Spinal cord (tissue), 10 donors: ENCODE measurements around the gene RASSF5. TPM values are rescaled to one million over a fixed set of nuclear protein-coding genes. Genes with fewer than 3 reads are reported as not detected.
A peak's percentile ranks its signal among the peaks of the same experiment; 100 is the strongest.

Source experiments
- DNase-seq, 6 donors: peaks; one replicate each; pipeline versions ENCODE4 v3.0.0 to v3.0.0-alpha.2; 2013 to 2015; ENCODE audit warnings: low spot score in 6 of 6, low read depth in 4 of 6
- H3K27ac ChIP-seq: one replicate; pipeline ENCODE4 v1.5.1; 2013; ENCODE audit warnings: low read depth, low read length, control low read depth
- H3K27me3 ChIP-seq: one replicate; pipeline ENCODE4 v1.6.1; 2013; ENCODE audit warnings: low read length; ENCODE audit not compliant: control insufficient read depth, insufficient read depth
- H3K36me3 ChIP-seq: one replicate; pipeline ENCODE4 v1.6.1; 2013; ENCODE audit warnings: low read length; ENCODE audit not compliant: control insufficient read depth, insufficient read depth
- H3K4me1 ChIP-seq: one replicate; pipeline ENCODE4 v1.6.1; 2013; ENCODE audit warnings: low read length; ENCODE audit not compliant: control insufficient read depth, insufficient read depth
- H3K4me3 ChIP-seq: one replicate; pipeline ENCODE4 v1.5.1; 2013; ENCODE audit warnings: low read depth, low read length, control low read depth
- H3K9me3 ChIP-seq: one replicate; pipeline ENCODE4 v1.6.1; 2013; ENCODE audit warnings: low read length; ENCODE audit not compliant: control insufficient read depth, insufficient read depth
- WGBS: methylation state at CpG from one replicate; pipeline ENCODE4 v1.1.5; 2013; ENCODE audit warnings: missing lambda C conversion rate; ENCODE audit not compliant: insufficient coverage; 5-methylcytosine and 5-hydroxymethylcytosine counted together
- polyA plus RNA-seq, 2 donors: library from polyadenylated mRNA; unstranded; fragments of 120-200 nt; gene quantifications; one replicate each; pipeline ENCODE4 v1.2.1, GENCODE V29; 2013; ENCODE audit not compliant: insufficient read length in 2 of 2
- total RNA-seq, 2 donors: library from RNA; depleted of rRNA in 1 of 2; stranded (reverse); fragments of 120-200 nt in 1 of 2; fragments of >200 nt in 1 of 2; gene quantifications; one replicate each; pipeline versions ENCODE4 v1.2.3 to v1.2.4, GENCODE V29; 2013 to 2014
- donor health status: healthy.

RASSF5 gene
- total and polyA plus RNA-seq, 4 donors = 3.2 to 13.7 (median 9.8) TPM

- H3K27me3 ChIP-seq = no peaks in the 10 kb centered on the region
- peaks cover 30% of the 10 kb centered on the region for H3K4me1 ChIP-seq
- no peak overlapping the region for H3K4me3 ChIP-seq
- WGBS = no CpG with 5 or more reads among the region's 6 CpGs
- DNase-seq = no peak
- no peak overlapping the region for H3K27ac ChIP-seq
- no peaks in the 10 kb centered on the region for H3K9me3 ChIP-seq
- no peaks in the 10 kb centered on the region for H3K36me3 ChIP-seq
Observed at GRCh38 chr1:206558794-206559671, 51.7 kb downstream of the RASSF5 start.

GRCh38 chr1:206559672-206559995 lies 52.3 kb downstream of the RASSF5 start:
- Histone ChIP-seq H3K27me3 (no peaks in the 10 kb centered on the region), H3K9me3 (no peaks in the 10 kb centered on the region), H3K4me3 (no peak overlapping the region), H3K36me3 (no peaks in the 10 kb centered on the region), H3K27ac (no peak overlapping the region), H3K4me1 (peaks cover 30% of the 10 kb centered on the region)
- no peak for DNase-seq
- 81% methylated on average over 5 of the region's 5 CpGs for WGBS

GRCh38 chr1:206560007-206560716 lies 52.8 kb downstream of the RASSF5 start:
- WGBS = 63% methylated on average over 7 of the region's 10 CpGs
- no peaks in the 10 kb centered on the region for H3K9me3 ChIP-seq
- peak in 1 of 6 donors; percentile 40 for DNase-seq
- H3K4me1 ChIP-seq = peaks cover 30% of the 10 kb centered on the region
- no peak overlapping the region for H3K4me3 ChIP-seq
- H3K27ac ChIP-seq = no peak overlapping the region
- H3K27me3 ChIP-seq = no peaks in the 10 kb centered on the region
- no peaks in the 10 kb centered on the region for H3K36me3 ChIP-seq

GRCh38 chr1:206563367-206564207 lies 56.3 kb downstream of the RASSF5 start:
- no peak overlapping the region for H3K27ac ChIP-seq
- 82% methylated on average over 1 of the region's 1 CpG for WGBS
- H3K9me3 ChIP-seq = no peaks in the 10 kb centered on the region
- no peaks in the 10 kb centered on the region for H3K36me3 ChIP-seq
- H3K27me3 ChIP-seq = no peaks in the 10 kb centered on the region
- H3K4me3 ChIP-seq = no peak overlapping the region
- no peak for DNase-seq
- H3K4me1 ChIP-seq = peaks cover 16% of the 10 kb centered on the region

DNA sequence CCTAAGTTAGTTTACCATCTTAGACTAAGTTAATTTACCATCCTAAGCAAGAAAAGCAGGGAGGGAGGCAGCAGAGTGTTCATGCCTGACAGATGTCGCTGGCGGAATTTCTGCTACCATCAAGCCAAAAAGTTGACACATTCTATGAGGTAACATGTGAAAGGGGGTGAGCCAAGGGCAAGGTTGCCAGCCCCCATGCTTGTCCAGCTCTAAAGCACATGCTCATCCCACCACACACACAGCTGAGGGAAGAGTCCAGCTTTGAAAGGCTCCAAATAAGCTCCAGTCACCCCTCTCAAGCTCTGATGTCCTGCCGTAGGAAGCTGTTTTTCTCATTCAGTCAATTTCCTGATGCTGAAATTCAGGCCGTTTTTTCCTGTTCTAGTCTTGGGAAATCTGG lies 58.7 kb downstream of the RASSF5 start:
- H3K4me1 ChIP-seq = peaks cover 6% of the 10 kb centered on the region
- no peaks in the 10 kb centered on the region for H3K9me3 ChIP-seq
- no peaks in the 10 kb centered on the region for H3K36me3 ChIP-seq
- no peak for DNase-seq
- H3K27me3 ChIP-seq = no peaks in the 10 kb centered on the region
- no peak overlapping the region for H3K4me3 ChIP-seq
- no peak overlapping the region for H3K27ac ChIP-seq
- WGBS = no CpG with 5 or more reads among the region's 4 CpGs

GRCh38 chr1:206566999-206567398 lies 59.7 kb downstream of the RASSF5 start:
- Histone ChIP-seq H3K9me3 (no peaks in the 10 kb centered on the region), H3K27me3 (no peaks in the 10 kb centered on the region), H3K36me3 (no peaks in the 10 kb centered on the region), H3K4me1 (peaks cover 6% of the 10 kb centered on the region), H3K4me3 (no peak overlapping the region), H3K27ac (no peak overlapping the region)
- WGBS = no CpG with 5 or more reads among the region's 4 CpGs
- peak in 1 of 6 donors; percentile 30 for DNase-seq

DNA sequence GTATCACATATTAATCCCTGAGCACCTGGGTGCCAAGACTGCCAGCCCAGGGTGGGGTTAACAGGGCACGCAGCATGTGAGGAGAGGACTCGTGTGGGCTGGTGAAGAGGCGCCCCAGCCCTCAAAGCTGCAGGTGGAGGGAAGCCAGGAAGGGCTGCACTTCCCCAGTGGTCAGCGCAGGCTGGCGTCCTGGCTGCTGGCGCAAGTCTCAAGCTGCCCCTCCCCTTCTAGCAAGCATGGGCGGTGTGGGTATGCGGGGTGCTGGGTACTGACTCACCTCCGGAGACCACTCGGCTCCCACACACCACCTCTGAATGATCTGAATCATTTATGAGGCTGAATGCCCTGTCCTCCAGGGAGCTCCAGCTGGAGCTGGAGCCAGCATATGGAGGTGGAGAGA lies 60.9 kb downstream of the RASSF5 start:
- 96% methylated on average over 10 of the region's 10 CpGs for WGBS
- Histone ChIP-seq H3K9me3 (no peaks in the 10 kb centered on the region), H3K27ac (no peak overlapping the region), H3K4me1 (peaks cover 6% of the 10 kb centered on the region), H3K36me3 (no peaks in the 10 kb centered on the region), H3K27me3 (no peaks in the 10 kb centered on the region), H3K4me3 (no peak overlapping the region)
- no peak for DNase-seq

- WGBS = 96% methylated on average over 6 of the region's 8 CpGs
- H3K36me3 ChIP-seq = no peaks in the 10 kb centered on the region
- H3K4me3 ChIP-seq = no peak overlapping the region
- H3K27ac ChIP-seq = no peak overlapping the region
- H3K4me1 ChIP-seq = peaks cover 6% of the 10 kb centered on the region
- no peaks in the 10 kb centered on the region for H3K27me3 ChIP-seq
- no peaks in the 10 kb centered on the region for H3K9me3 ChIP-seq
- DNase-seq = no peak
Observed at GRCh38 chr1:206568779-206569352, 61.5 kb downstream of the RASSF5 start.

DNA sequence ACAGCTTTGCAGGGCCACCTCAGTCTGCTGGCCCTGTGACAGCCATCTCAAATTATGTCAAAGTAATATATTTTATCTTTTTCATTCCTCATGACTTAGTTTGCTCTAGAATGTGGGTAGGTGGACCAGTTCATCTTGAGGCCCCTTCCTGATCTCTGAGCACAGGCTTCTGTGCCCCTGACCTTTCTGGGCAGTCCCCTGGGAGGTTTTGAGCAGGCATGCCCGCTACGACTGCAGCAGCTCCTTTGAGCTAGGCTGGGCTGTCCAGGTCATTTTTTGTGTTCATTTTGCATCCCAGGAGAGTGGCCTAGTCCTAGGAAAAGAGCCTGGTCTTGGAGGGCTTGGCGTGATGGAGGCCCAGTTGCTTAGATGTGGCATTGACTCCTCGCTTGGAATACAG lies 62.2 kb downstream of the RASSF5 start:
- H3K27ac ChIP-seq = no peak overlapping the region
- H3K9me3 ChIP-seq = no peaks in the 10 kb centered on the region
- no peaks in the 10 kb centered on the region for H3K36me3 ChIP-seq
- no peak overlapping the region for H3K4me3 ChIP-seq
- 81% methylated on average over 2 of the region's 4 CpGs for WGBS
- peaks cover 6% of the 10 kb centered on the region for H3K4me1 ChIP-seq
- H3K27me3 ChIP-seq = no peaks in the 10 kb centered on the region
- DNase-seq = no peak
